Placental epithelial cell (primary cell): Measurements from ENCODE around the gene FGF16. TPM values are rescaled to one million over a fixed set of nuclear protein-coding genes. Genes with fewer than 3 reads are reported as not detected.

ENCODE experiments used
- total RNA-seq: library from RNA; depleted of rRNA; stranded (reverse); fragments of >200 nt; gene quantifications from 2 replicates; pipeline ENCODE4 v1.2.3, GENCODE V29; 2012

The FGF16 gene
- total RNA-seq = 0.22 TPM in 1 of 2 replicates, not detected in the other

DNA sequence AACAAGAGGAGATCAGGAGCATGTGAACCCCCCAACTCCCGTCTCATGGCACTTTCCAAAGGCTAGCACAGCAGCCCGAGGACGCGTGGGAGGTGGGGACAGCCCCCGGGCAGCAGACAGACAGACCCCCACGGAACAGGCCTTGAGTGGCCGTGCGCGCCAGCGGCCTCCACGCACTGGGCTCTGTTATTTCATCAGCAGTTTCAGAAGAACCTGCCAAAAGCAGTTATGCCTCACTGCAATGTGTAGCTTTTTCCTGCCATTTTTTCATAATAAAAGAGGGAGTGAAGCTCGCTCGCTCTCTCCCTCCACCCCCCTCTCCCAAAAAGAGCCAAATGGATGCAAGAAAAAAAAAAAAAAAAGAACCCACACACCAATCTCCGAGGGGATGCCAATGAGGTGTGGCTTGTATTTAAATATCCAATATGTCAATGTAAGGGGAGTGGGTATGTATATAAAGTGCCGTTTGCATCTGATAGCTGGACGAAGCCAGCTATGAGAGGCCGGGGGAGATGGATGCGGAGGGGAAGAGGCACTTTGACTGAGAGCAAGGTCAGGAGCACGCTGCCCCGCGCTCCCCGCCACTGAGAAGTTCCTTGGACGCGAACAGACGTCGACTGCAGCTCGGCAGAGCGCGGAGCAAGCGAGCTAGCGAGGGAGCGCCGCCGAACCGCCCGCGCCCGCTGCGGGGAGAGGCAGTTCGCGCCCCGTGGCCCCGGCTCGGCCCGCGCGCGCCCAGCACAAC is at the start of gene FGF16:
TSS of gene FGF16 (plus strand) at position 482 of the 745 bp plus-strand sequence. CDS start 286 bp downstream, outside the sequence.

